GM19395 (cell line): ENCODE results near the gene NSD2.

Source experiments
- ATAC-seq: cut with Tn5 transposase; IDR thresholded peaks from one replicate; pipeline ENCODE4 v1.9.1; 2021; ENCODE audit warnings: mild to moderate bottlenecking, moderate library complexity; ENCODE audit not compliant: unreplicated experiment

The NSD2 gene

GRCh38 chr4:1982124-1983052 is 111.2 kb downstream of the NSD2 start:
- no peak for ATAC-seq

DNA sequence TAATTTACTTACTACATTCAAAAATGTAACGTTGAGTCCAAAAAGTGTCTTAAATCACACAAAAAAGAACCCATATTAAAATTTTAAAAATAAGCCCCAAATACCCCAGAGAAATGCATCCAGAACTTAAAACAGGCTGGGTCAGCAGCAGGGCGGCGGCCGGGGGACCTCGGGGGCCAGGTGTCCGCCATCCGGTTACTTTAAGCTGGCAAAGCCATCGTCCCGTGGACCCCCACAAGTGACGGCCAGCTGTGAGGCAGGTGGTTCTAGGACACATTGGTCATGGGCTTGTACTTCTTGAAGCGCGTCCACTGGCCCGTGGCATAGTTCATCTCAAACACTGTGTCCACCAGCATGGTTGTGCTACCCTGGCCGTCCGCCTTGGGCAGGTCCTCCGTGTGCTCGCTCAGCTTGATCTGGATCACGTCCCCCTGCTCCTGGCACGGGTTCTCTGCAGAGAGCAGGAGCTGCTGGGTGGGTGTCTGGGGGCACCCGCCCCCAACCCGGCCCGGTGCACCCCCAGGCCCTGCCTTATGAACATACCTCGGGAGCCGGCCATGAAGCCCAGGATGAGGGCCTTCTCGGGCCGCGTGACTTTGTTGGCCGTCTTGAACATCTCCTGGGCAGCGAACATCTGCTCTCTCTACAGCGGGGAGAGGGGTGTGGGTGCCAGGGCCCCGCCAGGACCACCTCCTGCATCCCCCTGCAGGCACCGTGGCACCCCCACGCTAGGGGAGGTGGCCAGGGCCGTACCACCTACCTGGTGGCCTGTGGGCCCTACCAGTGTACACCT is 112.1 kb downstream of the NSD2 start:
- ATAC-seq: no peak

DNA sequence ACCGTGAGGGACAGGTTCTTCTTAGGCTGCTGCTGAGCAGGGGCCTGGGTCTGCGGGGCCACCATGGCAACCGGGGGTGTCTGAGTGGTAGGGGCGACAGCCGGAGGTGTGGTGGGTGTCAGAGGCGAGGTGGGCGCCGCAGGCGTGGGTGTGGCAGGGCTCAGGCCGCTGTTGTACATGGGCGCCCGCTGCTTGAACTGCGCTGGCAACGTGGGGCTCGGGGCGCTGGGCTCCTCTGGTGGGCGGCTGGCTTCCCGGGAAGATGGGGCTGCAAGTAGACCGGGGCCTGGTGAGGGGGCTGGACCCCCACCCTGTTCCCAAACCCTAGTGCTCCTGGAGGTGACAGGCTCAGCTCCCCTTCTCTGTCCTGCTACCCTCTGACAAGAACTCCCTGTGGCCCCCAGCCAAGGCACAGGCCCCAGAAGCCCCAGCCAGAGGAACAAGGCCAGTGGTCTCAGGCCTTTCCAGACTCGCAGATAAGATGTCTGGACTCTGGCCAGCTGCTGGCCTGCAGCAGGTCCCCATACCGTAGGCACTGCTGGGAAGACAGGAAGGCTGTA is 112.7 kb downstream of the NSD2 start:
- ATAC-seq: no peak

DNA sequence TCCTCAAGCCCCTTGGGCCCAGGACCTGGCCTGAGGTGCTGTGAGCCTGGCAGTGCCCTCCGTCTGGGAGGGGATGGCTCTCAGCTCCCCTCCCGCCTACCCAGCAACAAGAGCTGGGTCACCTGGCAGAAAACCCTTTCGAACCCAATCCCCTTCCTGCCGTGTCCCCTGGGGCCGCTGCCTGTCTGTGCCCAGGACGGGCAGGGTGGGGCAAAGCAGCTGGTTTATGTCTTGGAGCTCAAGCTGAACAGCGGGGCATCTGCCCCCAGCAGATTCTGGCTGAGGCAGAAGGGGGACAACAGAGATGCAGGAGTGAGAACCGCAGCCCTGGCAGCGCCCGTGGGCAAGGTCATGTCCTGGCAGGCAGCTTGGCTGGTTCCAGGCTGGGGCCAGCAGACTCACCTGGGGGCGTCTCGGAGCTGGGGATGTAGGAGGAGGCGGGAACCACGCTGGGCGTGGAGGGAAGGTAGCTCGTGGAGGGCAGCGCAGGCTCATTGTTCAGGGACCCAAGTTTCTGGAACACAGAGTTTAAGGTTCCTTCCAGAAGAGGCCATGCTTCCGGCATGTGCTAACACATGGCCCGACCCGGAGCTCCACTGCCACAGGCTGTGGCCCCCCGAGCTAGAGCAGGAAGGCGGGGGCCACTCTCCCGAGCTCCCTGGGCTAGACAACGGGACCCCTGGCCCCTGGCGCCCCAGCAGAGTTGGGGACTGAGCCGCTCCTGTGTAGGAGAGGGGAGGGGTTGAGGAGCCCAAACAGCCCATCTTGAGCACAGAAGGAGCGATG is 113.4 kb downstream of the NSD2 start:
- no peak for ATAC-seq

GRCh38 chr4:1985294-1985693 is 114.1 kb downstream of the NSD2 start:
- no peak for ATAC-seq

DNA sequence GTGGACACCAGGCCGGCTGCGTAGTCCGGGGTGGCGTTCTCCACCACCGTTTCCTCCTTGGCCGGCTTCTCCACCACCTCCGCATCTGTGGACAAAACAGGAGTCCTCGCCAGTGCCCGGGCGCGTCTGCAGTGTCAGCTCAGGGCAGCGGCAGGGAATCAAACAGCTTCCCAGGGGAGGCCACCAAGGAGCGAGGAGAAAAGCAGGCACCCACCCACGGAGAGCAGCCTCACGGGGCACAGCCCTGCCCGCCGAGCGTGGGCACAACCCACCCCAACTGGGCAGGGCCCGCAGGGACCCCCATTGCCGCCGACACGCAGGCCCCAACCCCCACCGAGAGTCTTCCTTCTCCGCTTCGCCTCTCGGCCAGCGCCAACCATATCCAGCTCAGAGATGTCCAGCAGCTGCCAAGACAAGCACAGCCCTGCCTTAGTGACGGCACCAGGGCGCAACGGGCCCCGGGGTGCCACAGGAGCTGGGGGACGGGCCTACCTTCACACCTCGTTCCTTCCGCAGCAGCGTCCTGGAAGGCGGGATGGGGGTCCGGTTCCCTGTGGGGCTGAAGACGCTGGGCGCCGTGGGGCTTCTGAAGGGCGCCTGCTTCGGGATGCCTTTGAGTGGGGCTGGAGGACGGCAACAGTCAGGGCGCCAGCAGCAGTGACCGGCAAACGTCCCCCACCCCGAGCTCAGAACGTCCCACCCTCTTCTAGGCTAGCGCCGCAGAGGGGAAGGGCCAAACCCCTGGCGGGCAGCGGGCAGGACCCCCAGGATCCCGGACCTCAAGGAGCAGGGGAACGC is 114.8 kb downstream of the NSD2 start:
- ATAC-seq: no peak

DNA sequence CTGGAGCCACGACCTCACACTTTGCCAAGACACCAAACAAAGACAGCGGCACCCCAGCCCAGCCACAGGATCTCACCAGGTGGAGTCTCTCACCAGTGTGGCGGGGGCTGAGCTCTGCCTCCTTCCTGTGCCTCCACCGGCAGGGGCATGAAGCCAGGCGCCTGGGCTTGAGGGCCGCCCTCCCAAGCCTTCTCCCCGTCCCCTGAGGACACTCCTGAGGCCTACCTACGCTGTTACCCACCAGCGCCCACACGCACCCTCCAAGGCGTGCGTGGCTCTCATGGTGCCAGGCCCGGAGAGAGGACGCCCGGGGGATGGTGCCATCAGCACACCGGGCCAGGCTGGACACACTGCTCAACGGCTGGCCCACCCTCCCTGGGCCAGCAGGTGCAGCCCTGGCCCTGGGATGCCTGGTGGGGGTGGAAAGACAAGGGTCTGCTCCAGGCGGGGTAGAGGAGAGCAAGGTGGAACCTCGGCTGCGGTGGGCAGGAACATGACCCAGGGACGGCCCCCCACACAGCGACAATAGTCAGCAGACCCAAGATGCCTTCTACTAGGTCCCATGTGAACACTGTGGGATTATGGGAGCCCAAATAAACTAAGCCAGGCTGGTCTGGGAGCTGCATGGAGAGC is 115.5 kb downstream of the NSD2 start:
- ATAC-seq: no peak

GRCh38 chr4:1987296-1987695 is 116.1 kb downstream of the NSD2 start:
- no peak for ATAC-seq

DNA sequence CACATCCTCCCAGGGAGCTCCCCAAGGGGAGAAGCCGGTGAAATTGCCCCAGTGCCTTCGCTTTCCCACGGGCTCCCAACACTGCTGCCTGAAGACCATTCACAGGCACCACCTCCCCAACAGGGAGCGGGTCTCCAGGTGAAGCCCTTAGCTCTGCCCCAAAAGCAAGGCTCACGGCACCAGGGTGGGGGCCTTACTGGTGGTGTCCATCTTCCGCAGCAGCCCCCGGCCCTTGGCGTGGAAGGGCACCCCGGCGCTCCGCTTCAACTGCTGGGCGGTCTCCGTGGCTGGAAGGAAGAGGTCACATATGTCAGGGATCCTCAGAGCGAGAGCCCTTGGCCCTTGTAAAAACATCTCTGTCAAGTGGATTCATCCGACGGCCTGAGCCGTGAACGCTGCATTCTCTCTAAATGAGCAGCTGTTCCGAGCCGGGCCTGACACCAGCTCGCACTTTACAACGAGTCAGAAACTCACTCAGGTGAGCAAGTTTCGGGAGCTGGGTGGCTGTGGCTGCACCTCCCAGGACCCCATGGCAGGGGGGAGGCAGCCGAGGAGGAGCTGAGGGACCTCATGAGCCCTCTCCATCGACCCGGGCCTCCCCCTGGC is 116.6 kb downstream of the NSD2 start:
- no peak for ATAC-seq

GRCh38 chr4:1988327-1988724 is 117.1 kb downstream of the NSD2 start:
- ATAC-seq: no peak

- no peak for ATAC-seq
Measured at GRCh38 chr4:1989533-1990347, 118.5 kb downstream of the NSD2 start.

- no peak for ATAC-seq
Measured at GRCh38 chr4:1990348-1990645, 119.1 kb downstream of the NSD2 start.

DNA sequence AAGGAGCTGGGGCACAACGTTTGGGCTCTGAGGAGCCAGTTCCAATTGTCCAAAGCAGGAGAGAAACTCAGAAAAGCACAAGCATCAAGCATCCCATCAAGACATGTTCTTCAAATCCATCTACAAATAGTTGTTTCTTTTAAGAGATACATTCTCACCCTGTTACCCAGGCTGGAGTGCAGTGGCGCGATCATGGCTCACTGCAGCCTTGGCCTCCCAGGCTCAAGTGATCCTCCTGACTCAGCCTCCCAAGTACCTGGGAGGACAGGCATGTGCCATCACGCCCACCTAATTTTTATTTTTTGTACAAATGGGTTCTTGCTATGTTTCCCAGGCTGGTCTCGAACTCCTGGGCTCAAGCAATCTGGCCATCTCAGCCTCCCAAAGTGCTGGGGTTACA is 119.5 kb downstream of the NSD2 start:
- no peak for ATAC-seq

- no peak for ATAC-seq
Measured at GRCh38 chr4:1991087-1991486, 119.9 kb downstream of the NSD2 start.

- ATAC-seq: no peak
Measured at GRCh38 chr4:1991596-1992434, 120.6 kb downstream of the NSD2 start.

GRCh38 chr4:1992468-1993168 is 121.4 kb downstream of the NSD2 start:
- ATAC-seq: no peak

DNA sequence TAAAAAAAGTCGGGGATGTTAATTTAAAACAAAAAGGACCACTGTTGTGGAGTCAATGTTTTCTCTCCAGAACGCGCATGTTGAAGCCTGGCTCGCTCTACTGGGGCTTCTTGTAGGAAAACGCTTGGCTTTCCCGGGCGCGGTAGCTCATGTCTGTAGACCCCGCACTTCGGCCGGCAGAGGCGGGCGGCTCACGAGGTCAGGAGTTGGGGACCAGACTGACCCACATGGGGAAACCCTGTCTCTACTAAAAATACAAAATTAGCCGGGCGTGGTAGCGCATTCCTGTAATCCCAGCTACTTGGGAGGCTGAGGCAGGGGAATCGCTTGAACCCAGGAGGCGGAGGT is 122.0 kb downstream of the NSD2 start:
- no peak for ATAC-seq
